H9 (cell line): ENCODE measurements around the gene PLCXD3. TPM values are rescaled to one million over a fixed set of nuclear protein-coding genes. Genes with fewer than 3 reads are reported as not detected.

Experiments used
- DNase-seq: peaks from one replicate; pipeline ENCODE4 v3.0.0-alpha.2; 2017
- H2AFZ ChIP-seq: one replicate; pipeline ENCODE4 v1.6.1; 2013; ENCODE audit warnings: mild to moderate bottlenecking, low read length, control low read depth, moderate library complexity
- H2AK5ac ChIP-seq: 2 replicates; pipeline ENCODE4 v1.6.1; 2013; ENCODE audit warnings: low read length, control low read depth, mixed read lengths; ENCODE audit not compliant: insufficient read length
- H2BK120ac ChIP-seq: one replicate; pipeline ENCODE4 v1.6.1; 2013; ENCODE audit warnings: low read depth, mild to moderate bottlenecking, low read length, control low read depth, inconsistent platforms; ENCODE audit not compliant: poor library complexity, severe bottlenecking
- H2BK12ac ChIP-seq: 2 replicates; pipeline ENCODE4 v1.6.1; 2013; ENCODE audit warnings: low read length, control low read depth, mixed read lengths, low read depth; ENCODE audit not compliant: insufficient read length
- H2BK15ac ChIP-seq: 2 replicates; pipeline ENCODE4 v1.6.1; 2013; ENCODE audit warnings: low read depth, low read length, control low read depth
- H2BK20ac ChIP-seq: one replicate; pipeline ENCODE4 v1.6.1; 2013; ENCODE audit warnings: low read depth, mild to moderate bottlenecking, low read length, control low read depth, inconsistent platforms; ENCODE audit not compliant: poor library complexity, severe bottlenecking
- H2BK5ac ChIP-seq: 2 replicates; pipeline ENCODE4 v1.6.1; 2013; ENCODE audit warnings: low read length, control low read depth, mixed read lengths; ENCODE audit not compliant: insufficient read length
- H3K14ac ChIP-seq: 2 replicates; pipeline ENCODE4 v1.6.1; 2013; ENCODE audit warnings: low read length, control low read depth; ENCODE audit not compliant: insufficient read depth
- H3K18ac ChIP-seq: 2 replicates; pipeline ENCODE4 v1.6.1; 2013; ENCODE audit warnings: low read depth, mild to moderate bottlenecking, mixed read lengths, low read length, control low read depth; ENCODE audit not compliant: insufficient read length
- H3K23ac ChIP-seq: 2 replicates; pipeline ENCODE4 v1.6.1; 2013; ENCODE audit warnings: low read length, control low read depth, mixed read lengths, low read depth; ENCODE audit not compliant: insufficient read length
- H3K23me2 ChIP-seq: 2 replicates; pipeline ENCODE4 v1.6.1; 2013; ENCODE audit warnings: low read depth, mild to moderate bottlenecking, mixed read lengths, low read length, control low read depth; ENCODE audit not compliant: insufficient read length, poor library complexity, severe bottlenecking
- H3K27ac ChIP-seq: 2 replicates; pipeline ENCODE4 v1.5.1; 2013; ENCODE audit warnings: low read length, control low read depth, mixed read lengths, low read depth; ENCODE audit not compliant: insufficient read length
- H3K27me3 ChIP-seq: 2 replicates; pipeline ENCODE4 v1.6.1; 2013; ENCODE audit warnings: low read length, control low read depth, inconsistent platforms; ENCODE audit not compliant: insufficient read depth
- H3K4ac ChIP-seq: 2 replicates; pipeline ENCODE4 v1.6.1; 2013; ENCODE audit warnings: low read depth, mild to moderate bottlenecking, control low read depth, inconsistent platforms, low read length, moderate library complexity
- H3K4me1 ChIP-seq: 2 replicates; pipeline ENCODE4 v1.6.1; 2013; ENCODE audit warnings: low read length, control low read depth, inconsistent platforms; ENCODE audit not compliant: insufficient read depth
- H3K4me2 ChIP-seq: 2 replicates; pipeline ENCODE4 v1.6.1; 2013; ENCODE audit warnings: low read length, control low read depth, mixed read lengths; ENCODE audit not compliant: insufficient read length, insufficient read depth
- H3K56ac ChIP-seq: 2 replicates; pipeline ENCODE4 v1.6.1; 2013; ENCODE audit warnings: low read depth, mild to moderate bottlenecking, mixed read lengths, low read length, control low read depth; ENCODE audit not compliant: insufficient read length
- H3K79me1 ChIP-seq: 2 replicates; pipeline ENCODE4 v1.6.1; 2013; ENCODE audit warnings: low read depth, mild to moderate bottlenecking, moderate library complexity, low read length, control low read depth, inconsistent platforms; ENCODE audit not compliant: insufficient read depth, poor library complexity, severe bottlenecking
- H3K79me2 ChIP-seq: 2 replicates; pipeline ENCODE4 v1.6.1; 2013; ENCODE audit warnings: low read length, control low read depth, inconsistent platforms; ENCODE audit not compliant: insufficient read depth
- H3K9ac ChIP-seq: 2 replicates; pipeline ENCODE4 v1.6.1; 2013; ENCODE audit warnings: low read length, control low read depth, mixed read lengths; ENCODE audit not compliant: insufficient read length; ENCODE audit errors: extremely low read depth
- H3K9me3 ChIP-seq: one replicate; pipeline ENCODE4 v1.6.1; 2013; ENCODE audit warnings: low read depth, low read length, inconsistent platforms; ENCODE audit not compliant: control insufficient read depth
- H3T11ph ChIP-seq: one replicate; pipeline ENCODE4 v1.6.1; 2013; ENCODE audit warnings: mild to moderate bottlenecking, low read length, control low read depth, inconsistent platforms
- H4K20me1 ChIP-seq: one replicate; pipeline ENCODE4 v1.6.1; 2013; ENCODE audit not compliant: control insufficient read depth, insufficient read length, insufficient read depth
- H4K5ac ChIP-seq: 2 replicates; pipeline ENCODE4 v1.6.1; 2013; ENCODE audit warnings: low read depth, mild to moderate bottlenecking, mixed read lengths, low read length, control low read depth; ENCODE audit not compliant: insufficient read length
- H4K8ac ChIP-seq: replicated peaks from 2 replicates; pipeline ENCODE4 v1.6.1; 2013; ENCODE audit warnings: low read length, control low read depth, mixed read lengths, low read depth; ENCODE audit not compliant: insufficient read length
- H4K91ac ChIP-seq: 2 replicates; pipeline ENCODE4 v1.6.1; 2013; ENCODE audit warnings: low read depth, mild to moderate bottlenecking, moderate library complexity, mixed read lengths, low read length, control low read depth; ENCODE audit not compliant: insufficient read length
- H3K27ac Mint-ChIP-seq, 3 experiments: 2 replicates in 2 of 3; 3 replicates in 1 of 3; pipeline ENCODE4 v1.8.0; 2020 to 2021; ENCODE audit warnings: mixed read lengths in 3 of 3, mild to moderate bottlenecking in 1 of 3, moderate library complexity in 1 of 3
- H3K27me3 Mint-ChIP-seq: 2 replicates; pipeline ENCODE4 v1.8.0; 2021; ENCODE audit warnings: low read depth, mild to moderate bottlenecking, moderate library complexity, mixed read lengths
- H3K36me3 Mint-ChIP-seq, 3 experiments: 2 replicates in 2 of 3; 3 replicates in 1 of 3; pipeline ENCODE4 v1.8.0; 2020 to 2021; ENCODE audit warnings: low read depth in 3 of 3, mixed read lengths in 3 of 3; ENCODE audit not compliant: insufficient read depth in 1 of 3
- H3K4me1 Mint-ChIP-seq, 2 experiments: 2 replicates each; pipeline ENCODE4 v1.8.0; 2020; ENCODE audit warnings: mixed read lengths in 2 of 2
- H3K4me3 Mint-ChIP-seq, 2 experiments: 2 replicates in 1 of 2; 3 replicates in 1 of 2; pipeline ENCODE4 v1.8.0; 2020 to 2021; ENCODE audit warnings: mild to moderate bottlenecking in 2 of 2, mixed read lengths in 2 of 2, moderate library complexity in 1 of 2
- H3K9me3 Mint-ChIP-seq, 2 experiments: 2 replicates in 1 of 2; 3 replicates in 1 of 2; pipeline ENCODE4 v1.8.0; 2020; ENCODE audit warnings: mild to moderate bottlenecking in 2 of 2, mixed read lengths in 2 of 2, moderate library complexity in 1 of 2
- WGBS: extraction: QIAGEN DNeasy Blood & Tissue Kit; methylation state at CpG from one replicate; pipeline ENCODE4 v1.1.7; 2013; ENCODE audit warnings: missing lambda C conversion rate, low lambda C conversion rate, mixed read lengths; ENCODE audit not compliant: insufficient read length; ENCODE audit errors: extremely low coverage; 5-methylcytosine and 5-hydroxymethylcytosine counted together
- total RNA-seq: library from RNA; stranded (reverse); gene quantifications from 2 replicates; pipeline ENCODE4 v1.2.1, GENCODE V29; 2021
- TF ChIP-seq, protein P1 (sequence below): fragments of 200-600 bp; sonication (generic); conservative IDR thresholded peaks from 3 replicates; pipeline ENCODE4 v1.8.0; 2021; ENCODE audit warnings: antibody characterized with exemption, mild to moderate bottlenecking

Gene PLCXD3
- total RNA-seq, 1 experiment from 2014 or later = not detected

- no peak overlapping the region for H2BK5ac ChIP-seq
- no peak overlapping the region for H3K4ac ChIP-seq
- no peak overlapping the region for H3K27ac ChIP-seq
- H2AK5ac ChIP-seq = no peak overlapping the region
- no peak overlapping the region for H3T11ph ChIP-seq
- H3K9me3 ChIP-seq = no peaks in the 10 kb centered on the region
- H4K91ac ChIP-seq = no peak overlapping the region
- H2BK12ac ChIP-seq = no peak overlapping the region
- H3K27ac Mint-ChIP-seq = no peak overlapping the region
- H3K27me3 Mint-ChIP-seq = no peaks in the 10 kb centered on the region
- H3K9ac ChIP-seq = no peak overlapping the region
- no peaks in the 10 kb centered on the region for H4K20me1 ChIP-seq
- H3K9me3 Mint-ChIP-seq = no peaks in the 10 kb centered on the region
- TF ChIP-seq, protein P1, sequence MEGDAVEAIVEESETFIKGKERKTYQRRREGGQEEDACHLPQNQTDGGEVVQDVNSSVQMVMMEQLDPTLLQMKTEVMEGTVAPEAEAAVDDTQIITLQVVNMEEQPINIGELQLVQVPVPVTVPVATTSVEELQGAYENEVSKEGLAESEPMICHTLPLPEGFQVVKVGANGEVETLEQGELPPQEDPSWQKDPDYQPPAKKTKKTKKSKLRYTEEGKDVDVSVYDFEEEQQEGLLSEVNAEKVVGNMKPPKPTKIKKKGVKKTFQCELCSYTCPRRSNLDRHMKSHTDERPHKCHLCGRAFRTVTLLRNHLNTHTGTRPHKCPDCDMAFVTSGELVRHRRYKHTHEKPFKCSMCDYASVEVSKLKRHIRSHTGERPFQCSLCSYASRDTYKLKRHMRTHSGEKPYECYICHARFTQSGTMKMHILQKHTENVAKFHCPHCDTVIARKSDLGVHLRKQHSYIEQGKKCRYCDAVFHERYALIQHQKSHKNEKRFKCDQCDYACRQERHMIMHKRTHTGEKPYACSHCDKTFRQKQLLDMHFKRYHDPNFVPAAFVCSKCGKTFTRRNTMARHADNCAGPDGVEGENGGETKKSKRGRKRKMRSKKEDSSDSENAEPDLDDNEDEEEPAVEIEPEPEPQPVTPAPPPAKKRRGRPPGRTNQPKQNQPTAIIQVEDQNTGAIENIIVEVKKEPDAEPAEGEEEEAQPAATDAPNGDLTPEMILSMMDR = no peak
- peaks cover 2% of the 10 kb centered on the region; the same call in 1 of the 2 replicates for H3K4me1 ChIP-seq
- H3K14ac ChIP-seq = no peak overlapping the region
- no peak overlapping the region for H4K5ac ChIP-seq
- H2BK20ac ChIP-seq = no peak overlapping the region
- H3K23ac ChIP-seq = no peak overlapping the region
- H3K18ac ChIP-seq = no peak overlapping the region
- no peaks in the 10 kb centered on the region for H3K79me1 ChIP-seq
- H3K27me3 ChIP-seq = no peaks in the 10 kb centered on the region
- no peak overlapping the region for H2BK15ac ChIP-seq
- WGBS = no CpG with 5 or more reads among the region's 3 CpGs
- H2AFZ ChIP-seq = no peak overlapping the region
- no peak overlapping the region for H3K56ac ChIP-seq
- peaks cover 10% of the 10 kb centered on the region in 2 experiments for H3K4me1 Mint-ChIP-seq
- DNase-seq = no peak
- no peaks in the 10 kb centered on the region for H3K79me2 ChIP-seq
- no peaks in the 10 kb centered on the region for H3K23me2 ChIP-seq
- no peak overlapping the region for H2BK120ac ChIP-seq
- H3K4me3 Mint-ChIP-seq = no peak overlapping the region
- H4K8ac ChIP-seq = no peak overlapping the region
- no peaks in the 10 kb centered on the region for H3K36me3 Mint-ChIP-seq
- no peak overlapping the region for H3K4me2 ChIP-seq
These were observed 84.7 kb downstream of the PLCXD3 start for GRCh38 chr5:41425736-41426135.
